SK-N-SH treated with all-trans-retinoic acid at 6 μM for 48 hours (cell line): ENCODE data around the gene ACSL6.

Experiments
- ATAC-seq: fragments of 200-7000 bp; cut with Tn5 transposase; 3 replicates; pipeline ENCODE4 v1.9.1; 2020; ENCODE audit warnings: mild to moderate bottlenecking, moderate library complexity
- ARNTL ChIP-seq: fragments of 450-650 bp; formaldehyde crosslinking; IDR thresholded peaks from 2 replicates; pipeline ENCODE4 v1.5.0; 2020; ENCODE audit warnings: low read depth, mild to moderate bottlenecking, moderate library complexity, borderline replicate concordance
- BACH2 ChIP-seq: fragments of 250-450 bp; sonication (Bioruptor Pico); IDR thresholded peaks from 2 replicates; pipeline ENCODE4 v1.9.0; 2021; ENCODE audit warnings: mild to moderate bottlenecking, borderline replicate concordance
- CREB5 ChIP-seq: fragments of 250-450 bp; sonication (Bioruptor Pico); IDR thresholded peaks from 2 replicates; pipeline ENCODE4 v1.5.1; 2020; ENCODE audit warnings: low read depth, mild to moderate bottlenecking, moderate library complexity
- CSDC2 ChIP-seq: fragments of 250-450 bp; sonication (Bioruptor Pico); IDR thresholded peaks from 2 replicates; pipeline ENCODE4 v1.5.0; 2020; ENCODE audit warnings: mild to moderate bottlenecking, moderate library complexity
- ESRRG ChIP-seq: fragments of 250-450 bp; sonication (Bioruptor Pico); IDR thresholded peaks from 2 replicates; pipeline ENCODE4 v1.6.1; 2021; ENCODE audit warnings: mild to moderate bottlenecking
- GLIS3 ChIP-seq: fragments of 250-450 bp; sonication (Bioruptor Pico); IDR thresholded peaks from 2 replicates; pipeline ENCODE4 v1.5.0; 2020; ENCODE audit warnings: mild to moderate bottlenecking, moderate library complexity
- ISL1 ChIP-seq: fragments of 250-450 bp; sonication (Bioruptor Pico); IDR thresholded peaks from 2 replicates; pipeline ENCODE4 v2.1.2; 2022; ENCODE audit warnings: mild to moderate bottlenecking, moderate library complexity
- OSR1 ChIP-seq: fragments of 250-450 bp; sonication (Bioruptor Pico); IDR thresholded peaks from 2 replicates; pipeline ENCODE4 v1.8.0; 2022; ENCODE audit warnings: moderate library complexity, mild to moderate bottlenecking, inconsistent platforms
- PATZ1 ChIP-seq: fragments of 250-450 bp; sonication (Bioruptor Pico); IDR thresholded peaks from 2 replicates; pipeline ENCODE4 v1.8.0; 2020; ENCODE audit warnings: mild to moderate bottlenecking, moderate library complexity, borderline replicate concordance
- PPARA ChIP-seq: fragments of 250-450 bp; sonication (Bioruptor Pico); IDR thresholded peaks from 2 replicates; pipeline ENCODE4 v1.5.0; 2020; ENCODE audit warnings: mild to moderate bottlenecking, borderline replicate concordance
- RARB ChIP-seq: fragments of 250-450 bp; sonication (Bioruptor Pico); IDR thresholded peaks from 2 replicates; pipeline ENCODE4 v1.8.0; 2021; ENCODE audit warnings: mild to moderate bottlenecking, moderate library complexity
- SNAI2 ChIP-seq: fragments of 250-450 bp; sonication (Bioruptor Pico); IDR thresholded peaks from 2 replicates; pipeline ENCODE4 v1.5.0; 2020; ENCODE audit warnings: mild to moderate bottlenecking, moderate library complexity
- TCF4 ChIP-seq: fragments of 250-450 bp; sonication (Bioruptor Pico); IDR thresholded peaks from 2 replicates; pipeline ENCODE4 v1.8.0; 2021; ENCODE audit warnings: mild to moderate bottlenecking, moderate library complexity, borderline replicate concordance
- TOX ChIP-seq: fragments of 250-450 bp; sonication (Bioruptor Pico); IDR thresholded peaks from 2 replicates; pipeline ENCODE4 v1.8.0; 2021; ENCODE audit warnings: mild to moderate bottlenecking, moderate library complexity, borderline replicate concordance
- ZC3H10 ChIP-seq: fragments of 250-450 bp; sonication (Bioruptor Pico); IDR thresholded peaks from 2 replicates; pipeline ENCODE4 v1.5.1; 2021; ENCODE audit warnings: mild to moderate bottlenecking, moderate library complexity
- ZFP3 ChIP-seq: fragments of 250-450 bp; sonication (Bioruptor Pico); IDR thresholded peaks from 2 replicates; pipeline ENCODE4 v1.5.0; 2020; ENCODE audit warnings: mild to moderate bottlenecking, moderate library complexity
- ZFP30 ChIP-seq: fragments of 450-650 bp; formaldehyde crosslinking; IDR thresholded peaks from 2 replicates; pipeline ENCODE4 v1.5.0; 2022; ENCODE audit warnings: mild to moderate bottlenecking, moderate library complexity
- ZNF565 ChIP-seq: fragments of 450-650 bp; formaldehyde crosslinking; conservative IDR thresholded peaks from 2 replicates; pipeline ENCODE4 v1.5.0; 2020; ENCODE audit warnings: low read depth, mild to moderate bottlenecking, moderate library complexity
- ZNF70 ChIP-seq: fragments of 450-650 bp; formaldehyde crosslinking; IDR thresholded peaks from 2 replicates; pipeline ENCODE4 v1.5.0; 2020; ENCODE audit warnings: mild to moderate bottlenecking, moderate library complexity
- ZNF8 ChIP-seq: fragments of 450-650 bp; formaldehyde crosslinking; IDR thresholded peaks from 2 replicates; pipeline ENCODE4 v1.5.0; 2020; ENCODE audit warnings: mild to moderate bottlenecking, moderate library complexity
- TF ChIP-seq, protein P1 (sequence below): fragments of 250-450 bp; sonication (Bioruptor Pico); IDR thresholded peaks from 2 replicates; pipeline ENCODE4 v1.8.0; 2021; ENCODE audit warnings: low read depth, mild to moderate bottlenecking, moderate library complexity, borderline replicate concordance
- TF ChIP-seq, protein P2 (sequence below): fragments of 250-450 bp; sonication (Bioruptor Pico); IDR thresholded peaks from 2 replicates; pipeline ENCODE4 v1.5.0; 2020; ENCODE audit warnings: mild to moderate bottlenecking, moderate library complexity
- TF ChIP-seq, protein P3 (sequence below): fragments of 250-450 bp; sonication (Bioruptor Pico); IDR thresholded peaks from 2 replicates; pipeline ENCODE4 v1.5.1; 2021; ENCODE audit warnings: mild to moderate bottlenecking, moderate library complexity

Gene ACSL6

GRCh38 chr5:132000241-132000490 lies 11.3 kb downstream of the ACSL6 start:
- TF ChIP-seq ESRRG = no peak
- ATAC-seq = no peak

DNA sequence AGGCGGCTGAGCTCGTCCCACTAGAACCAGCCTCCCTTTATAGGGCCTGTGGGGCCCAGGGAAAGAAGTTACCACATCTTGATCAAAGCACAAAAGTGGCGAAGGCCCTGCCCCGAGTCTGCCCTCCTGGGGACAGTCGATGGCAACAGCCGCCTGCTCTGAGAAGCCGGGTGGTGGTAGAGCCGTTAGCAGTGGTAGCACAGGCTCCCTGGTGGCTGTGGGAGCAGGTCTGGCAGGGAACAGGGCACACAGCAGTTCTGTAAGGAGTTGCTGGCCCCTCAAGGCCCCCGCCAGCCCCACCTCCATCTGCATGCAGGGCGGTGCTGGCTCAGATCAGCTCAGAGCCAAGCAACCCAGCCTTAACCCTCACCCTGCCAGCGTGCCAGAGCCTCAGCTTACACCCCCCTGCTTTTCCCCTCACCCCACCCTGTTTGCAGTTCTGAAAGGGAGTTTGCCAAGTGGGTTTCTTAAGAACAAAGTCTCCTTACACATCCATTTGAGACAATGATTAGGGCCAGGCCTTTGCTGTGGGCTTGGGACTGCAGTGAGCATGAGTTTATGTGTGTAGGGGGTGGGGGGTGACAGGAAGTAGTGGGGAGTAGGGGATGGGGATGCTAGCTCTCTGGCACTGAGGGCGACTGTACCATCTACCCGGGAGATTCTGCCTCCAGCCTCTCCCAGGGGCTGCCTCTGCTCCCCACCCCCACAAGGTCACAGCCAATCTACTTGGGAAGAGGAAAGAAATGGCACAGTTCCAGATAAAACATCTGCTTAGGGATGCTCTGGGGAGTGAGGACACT lies 11.8 kb downstream of the ACSL6 start:
- ATAC-seq = no peak
- no peak for TF ChIP-seq ZNF8 (CRISPR knock-in tag)
- TF ChIP-seq RARB = no peak
- no peak for TF ChIP-seq SNAI2 (CRISPR knock-in tag)
- TF ChIP-seq ARNTL (CRISPR knock-in tag) = no peak
- TF ChIP-seq TCF4 (CRISPR knock-in tag) = no peak

GRCh38 chr5:131999041-131999440 lies 12.4 kb downstream of the ACSL6 start:
- no peak for ATAC-seq
- no peak for TF ChIP-seq TOX (CRISPR knock-in tag)
- no peak for TF ChIP-seq ZFP30
- TF ChIP-seq RARB = no peak
- no peak for TF ChIP-seq PPARA (CRISPR knock-in tag)
- no peak for TF ChIP-seq CSDC2 (CRISPR knock-in tag)
- TF ChIP-seq SNAI2 (CRISPR knock-in tag) = no peak
- no peak for TF ChIP-seq PATZ1
- TF ChIP-seq, protein P1, sequence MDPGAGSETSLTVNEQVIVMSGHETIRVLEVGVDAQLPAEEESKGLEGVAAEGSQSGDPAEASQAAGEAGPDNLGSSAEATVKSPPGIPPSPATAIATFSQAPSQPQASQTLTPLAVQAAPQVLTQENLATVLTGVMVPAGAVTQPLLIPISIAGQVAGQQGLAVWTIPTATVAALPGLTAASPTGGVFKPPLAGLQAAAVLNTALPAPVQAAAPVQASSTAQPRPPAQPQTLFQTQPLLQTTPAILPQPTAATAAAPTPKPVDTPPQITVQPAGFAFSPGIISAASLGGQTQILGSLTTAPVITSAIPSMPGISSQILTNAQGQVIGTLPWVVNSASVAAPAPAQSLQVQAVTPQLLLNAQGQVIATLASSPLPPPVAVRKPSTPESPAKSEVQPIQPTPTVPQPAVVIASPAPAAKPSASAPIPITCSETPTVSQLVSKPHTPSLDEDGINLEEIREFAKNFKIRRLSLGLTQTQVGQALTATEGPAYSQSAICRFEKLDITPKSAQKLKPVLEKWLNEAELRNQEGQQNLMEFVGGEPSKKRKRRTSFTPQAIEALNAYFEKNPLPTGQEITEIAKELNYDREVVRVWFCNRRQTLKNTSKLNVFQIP (CRISPR knock-in tag) = no peak
- no peak for TF ChIP-seq ZFP3 (CRISPR knock-in tag)
- TF ChIP-seq, protein P2, sequence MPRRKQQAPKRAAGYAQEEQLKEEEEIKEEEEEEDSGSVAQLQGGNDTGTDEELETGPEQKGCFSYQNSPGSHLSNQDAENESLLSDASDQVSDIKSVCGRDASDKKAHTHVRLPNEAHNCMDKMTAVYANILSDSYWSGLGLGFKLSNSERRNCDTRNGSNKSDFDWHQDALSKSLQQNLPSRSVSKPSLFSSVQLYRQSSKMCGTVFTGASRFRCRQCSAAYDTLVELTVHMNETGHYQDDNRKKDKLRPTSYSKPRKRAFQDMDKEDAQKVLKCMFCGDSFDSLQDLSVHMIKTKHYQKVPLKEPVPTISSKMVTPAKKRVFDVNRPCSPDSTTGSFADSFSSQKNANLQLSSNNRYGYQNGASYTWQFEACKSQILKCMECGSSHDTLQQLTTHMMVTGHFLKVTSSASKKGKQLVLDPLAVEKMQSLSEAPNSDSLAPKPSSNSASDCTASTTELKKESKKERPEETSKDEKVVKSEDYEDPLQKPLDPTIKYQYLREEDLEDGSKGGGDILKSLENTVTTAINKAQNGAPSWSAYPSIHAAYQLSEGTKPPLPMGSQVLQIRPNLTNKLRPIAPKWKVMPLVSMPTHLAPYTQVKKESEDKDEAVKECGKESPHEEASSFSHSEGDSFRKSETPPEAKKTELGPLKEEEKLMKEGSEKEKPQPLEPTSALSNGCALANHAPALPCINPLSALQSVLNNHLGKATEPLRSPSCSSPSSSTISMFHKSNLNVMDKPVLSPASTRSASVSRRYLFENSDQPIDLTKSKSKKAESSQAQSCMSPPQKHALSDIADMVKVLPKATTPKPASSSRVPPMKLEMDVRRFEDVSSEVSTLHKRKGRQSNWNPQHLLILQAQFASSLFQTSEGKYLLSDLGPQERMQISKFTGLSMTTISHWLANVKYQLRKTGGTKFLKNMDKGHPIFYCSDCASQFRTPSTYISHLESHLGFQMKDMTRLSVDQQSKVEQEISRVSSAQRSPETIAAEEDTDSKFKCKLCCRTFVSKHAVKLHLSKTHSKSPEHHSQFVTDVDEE (CRISPR knock-in tag) = no peak
- no peak for TF ChIP-seq ARNTL (CRISPR knock-in tag)
- TF ChIP-seq ZNF565 (CRISPR knock-in tag) = no peak
- no peak for TF ChIP-seq CREB5
- TF ChIP-seq ISL1 (CRISPR knock-in tag) = no peak
- no peak for TF ChIP-seq ZNF8 (CRISPR knock-in tag)
- TF ChIP-seq OSR1 = no peak
- TF ChIP-seq BACH2 (CRISPR knock-in tag) = no peak
- TF ChIP-seq ZC3H10 (CRISPR knock-in tag) = no peak
- no peak for TF ChIP-seq GLIS3 (CRISPR knock-in tag)

- ATAC-seq = no peak
- TF ChIP-seq ARNTL (CRISPR knock-in tag) = no peak
- TF ChIP-seq ZC3H10 (CRISPR knock-in tag) = no peak
- TF ChIP-seq ZFP3 (CRISPR knock-in tag) = no peak
- no peak for TF ChIP-seq PATZ1
- TF ChIP-seq, protein P3, sequence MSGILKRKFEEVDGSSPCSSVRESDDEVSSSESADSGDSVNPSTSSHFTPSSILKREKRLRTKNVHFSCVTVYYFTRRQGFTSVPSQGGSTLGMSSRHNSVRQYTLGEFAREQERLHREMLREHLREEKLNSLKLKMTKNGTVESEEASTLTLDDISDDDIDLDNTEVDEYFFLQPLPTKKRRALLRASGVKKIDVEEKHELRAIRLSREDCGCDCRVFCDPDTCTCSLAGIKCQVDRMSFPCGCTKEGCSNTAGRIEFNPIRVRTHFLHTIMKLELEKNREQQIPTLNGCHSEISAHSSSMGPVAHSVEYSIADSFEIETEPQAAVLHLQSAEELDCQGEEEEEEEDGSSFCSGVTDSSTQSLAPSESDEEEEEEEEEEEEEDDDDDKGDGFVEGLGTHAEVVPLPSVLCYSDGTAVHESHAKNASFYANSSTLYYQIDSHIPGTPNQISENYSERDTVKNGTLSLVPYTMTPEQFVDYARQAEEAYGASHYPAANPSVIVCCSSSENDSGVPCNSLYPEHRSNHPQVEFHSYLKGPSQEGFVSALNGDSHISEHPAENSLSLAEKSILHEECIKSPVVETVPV (CRISPR knock-in tag) = no peak
- no peak for TF ChIP-seq ISL1 (CRISPR knock-in tag)
- no peak for TF ChIP-seq TCF4 (CRISPR knock-in tag)
- TF ChIP-seq ZNF70 (CRISPR knock-in tag) = no peak
- no peak for TF ChIP-seq CSDC2 (CRISPR knock-in tag)
- no peak for TF ChIP-seq ZFP30
- TF ChIP-seq ZNF565 (CRISPR knock-in tag) = no peak
- no peak for TF ChIP-seq OSR1
- TF ChIP-seq SNAI2 (CRISPR knock-in tag) = no peak
- TF ChIP-seq PPARA (CRISPR knock-in tag) = no peak
- no peak for TF ChIP-seq RARB
Measured at GRCh38 chr5:131998431-131999040, 12.9 kb downstream of the ACSL6 start.
